ENCODE results near the gene PRKCA.

Gene PRKCA

GRCh38 chr17:66643815-66644710 is 341.6 kb downstream of the PRKCA start:
- no peak overlapping the region for H3K4me3 ChIP-seq (ENCODE audit: low read depth, low read length)
- H3K27me3 ChIP-seq = no peaks in the 10 kb centered on the region
- H3K9me3 ChIP-seq = no peaks in the 10 kb centered on the region
- H3K36me3 ChIP-seq = peaks cover 4% of the 10 kb centered on the region
- no peak for TF ChIP-seq CTCF (IDR thresholded peaks at IDR 0.05; ENCODE audit: low read depth, low read length)
- DNase-seq = no peak
- H3K4me1 ChIP-seq = no peaks in the 10 kb centered on the region

GRCh38 chr17:66645259-66645658 is 342.8 kb downstream of the PRKCA start:
- H3K36me3 ChIP-seq = peaks cover 4% of the 10 kb centered on the region
- no peaks in the 10 kb centered on the region for H3K4me1 ChIP-seq
- no peaks in the 10 kb centered on the region for H3K9me3 ChIP-seq
- H3K4me3 ChIP-seq (ENCODE audit: low read depth, low read length) = no peak overlapping the region
- no peak for DNase-seq
- no peaks in the 10 kb centered on the region for H3K27me3 ChIP-seq
- TF ChIP-seq CTCF (IDR thresholded peaks at IDR 0.05; ENCODE audit: low read depth, low read length) = no peak

GRCh38 chr17:66647391-66647983 is 345.1 kb downstream of the PRKCA start:
- TF ChIP-seq CTCF (IDR thresholded peaks at IDR 0.05; ENCODE audit: low read depth, low read length) = no peak
- Histone ChIP-seq H3K27me3 (no peaks in the 10 kb centered on the region), H3K4me3 (ENCODE audit: low read depth, low read length) (no peak overlapping the region), H3K9me3 (no peaks in the 10 kb centered on the region), H3K36me3 (peaks cover 4% of the 10 kb centered on the region), H3K4me1 (no peaks in the 10 kb centered on the region)
- DNase-seq = no peak

GRCh38 chr17:66649818-66650543 is 347.6 kb downstream of the PRKCA start:
- H3K9me3 ChIP-seq = no peaks in the 10 kb centered on the region

GRCh38 chr17:66650544-66650877 is 348.1 kb downstream of the PRKCA start:
- no peaks in the 10 kb centered on the region for H3K9me3 ChIP-seq
- no peaks in the 10 kb centered on the region for H3K36me3 ChIP-seq
- no peak for TF ChIP-seq CTCF (IDR thresholded peaks at IDR 0.05; ENCODE audit: low read depth, low read length)
- H3K4me3 ChIP-seq (ENCODE audit: low read depth, low read length) = no peak overlapping the region
- no peaks in the 10 kb centered on the region for H3K27me3 ChIP-seq
- H3K4me1 ChIP-seq = peaks cover 14% of the 10 kb centered on the region
- DNase-seq = no peak

More at GRCh38 chr17:66649818-66650543, 347.6 kb downstream of the PRKCA start:
- no peak overlapping the region for H3K4me3 ChIP-seq (ENCODE audit: low read depth, low read length)
- H3K4me1 ChIP-seq = peaks cover 10% of the 10 kb centered on the region
- TF ChIP-seq CTCF (IDR thresholded peaks at IDR 0.05; ENCODE audit: low read depth, low read length) = no peak
- no peaks in the 10 kb centered on the region for H3K27me3 ChIP-seq
- H3K36me3 ChIP-seq = no peaks in the 10 kb centered on the region
- no peak for DNase-seq
